ENCODE data around the gene IFNW1.
"Not testable (repeated sequence)": the region's sequence is repeated elsewhere in the genome, so short reads cannot be mapped to it uniquely, and the experiment has no call there.

IFNW1 gene

GRCh38 chr9:21141427-21141882 is at the start of gene IFNW1:
Gene IFNW1, minus strand, starts transcription at chr9:21141832. Its CDS starts 262 bp downstream, at chr9:21141570.
- 0 out of 2 replicates have a peak, but pooled peaks have one; percentile 25 for TF ChIP-seq CTCF (IDR thresholded peaks at IDR 0.05; ENCODE audit: low read depth, low read length)
- H3K9me3 ChIP-seq (ENCODE audit: severe bottlenecking): no peaks in the 10 kb centered on the region
- no peaks in the 10 kb centered on the region for H3K27me3 ChIP-seq (ENCODE audit: insufficient read depth, low read depth, severe bottlenecking)
- H3K4me3 ChIP-seq (ENCODE audit: low read depth, low read length): no peak within 1 kb of the TSS
- H3K36me3 ChIP-seq: no peaks in the 10 kb centered on the region
- H3K27ac ChIP-seq: no peak within 1 kb of the TSS
- no peak for DNase-seq

GRCh38 chr9:21187487-21187886 is 45.9 kb upstream of the IFNW1 start, which contains the start of gene IFNA4:
Gene IFNA4, minus strand, starts transcription at chr9:21187587. Its CDS starts 56 bp downstream, at chr9:21187531.
- not testable (repeated sequence) for H3K36me3 ChIP-seq; H3K4me3 ChIP-seq (ENCODE audit: low read depth, low read length); H3K27me3 ChIP-seq (ENCODE audit: insufficient read depth, low read depth, severe bottlenecking); DNase-seq; H3K27ac ChIP-seq; H3K9me3 ChIP-seq (ENCODE audit: severe bottlenecking)

GRCh38 chr9:21182810-21183736 is 41.4 kb upstream of the IFNW1 start:
- TF ChIP-seq CTCF (IDR thresholded peaks at IDR 0.05; ENCODE audit: low read depth, low read length): peak; percentile 49
- not testable (repeated sequence) for DNase-seq; H3K27ac ChIP-seq; H3K27me3 ChIP-seq (ENCODE audit: insufficient read depth, low read depth, severe bottlenecking); H3K4me3 ChIP-seq (ENCODE audit: low read depth, low read length); H3K36me3 ChIP-seq; H3K9me3 ChIP-seq (ENCODE audit: severe bottlenecking)

GRCh38 chr9:21174671-21175070 is 33.0 kb upstream of the IFNW1 start:
- no peak for TF ChIP-seq CTCF (IDR thresholded peaks at IDR 0.05; ENCODE audit: low read depth, low read length)
- Histone ChIP-seq H3K27ac (no peak overlapping the region), H3K4me3 (ENCODE audit: low read depth, low read length) (no peak overlapping the region), H3K36me3 (no peaks in the 10 kb centered on the region), H3K9me3 (ENCODE audit: severe bottlenecking) (no peaks in the 10 kb centered on the region), H3K27me3 (ENCODE audit: insufficient read depth, low read depth, severe bottlenecking) (peaks cover 10% of the 10 kb centered on the region)
- DNase-seq: no peak

GRCh38 chr9:21172156-21172555 is 30.5 kb upstream of the IFNW1 start:
- Histone ChIP-seq H3K9me3 (ENCODE audit: severe bottlenecking) (no peaks in the 10 kb centered on the region), H3K4me3 (ENCODE audit: low read depth, low read length) (no peak overlapping the region), H3K36me3 (no peaks in the 10 kb centered on the region), H3K27ac (no peak overlapping the region), H3K27me3 (ENCODE audit: insufficient read depth, low read depth, severe bottlenecking) (peaks cover 8% of the 10 kb centered on the region)
- no peak for TF ChIP-seq CTCF (IDR thresholded peaks at IDR 0.05; ENCODE audit: low read depth, low read length)
- DNase-seq: no peak

GRCh38 chr9:21171351-21171750 is 29.7 kb upstream of the IFNW1 start:
- Histone ChIP-seq H3K27me3 (ENCODE audit: insufficient read depth, low read depth, severe bottlenecking) (peaks cover 6% of the 10 kb centered on the region), H3K27ac (no peak overlapping the region), H3K9me3 (ENCODE audit: severe bottlenecking) (no peaks in the 10 kb centered on the region), H3K36me3 (no peaks in the 10 kb centered on the region), H3K4me3 (ENCODE audit: low read depth, low read length) (no peak overlapping the region)
- TF ChIP-seq CTCF (IDR thresholded peaks at IDR 0.05; ENCODE audit: low read depth, low read length): no peak
- DNase-seq: no peak

GRCh38 chr9:21166560-21166959 is 24.9 kb upstream of the IFNW1 start, which contains the start of gene IFNA21:
Gene IFNA21, minus strand, starts transcription at chr9:21166660. Its CDS starts 48 bp downstream, at chr9:21166612.
- not testable (repeated sequence) for H3K27ac ChIP-seq; DNase-seq; H3K4me3 ChIP-seq (ENCODE audit: low read depth, low read length); H3K9me3 ChIP-seq (ENCODE audit: severe bottlenecking); H3K27me3 ChIP-seq (ENCODE audit: insufficient read depth, low read depth, severe bottlenecking); H3K36me3 ChIP-seq
